Gastrocnemius medialis (tissue), 4 donors: ENCODE data around the gene AKR1B15.

Experiments used
- POLR2A ChIP-seq, 2 donors: fragments of 450-650 bp; IDR thresholded peaks; one replicate each; pipeline ENCODE4 v1.6.1; 2017; ENCODE audit warnings: antibody characterized with exemption in 2 of 2, mild to moderate bottlenecking in 2 of 2, moderate library complexity in 2 of 2
- TF ChIP-seq, protein P1 (sequence below), 5 experiments: fragments of 450-650 bp in 3 of 5; fragments of 200-600 bp in 2 of 5; sonication (generic) in 2 of 5; IDR thresholded peaks in 4 of 5; conservative IDR thresholded peaks in 1 of 5; 1 replicate in 4 of 5; 2 replicates in 1 of 5; pipeline ENCODE4 v1.5.1; 2016 to 2019; ENCODE audit warnings: antibody characterized with exemption in 5 of 5, mild to moderate bottlenecking in 3 of 5, moderate library complexity in 3 of 5

DNA sequence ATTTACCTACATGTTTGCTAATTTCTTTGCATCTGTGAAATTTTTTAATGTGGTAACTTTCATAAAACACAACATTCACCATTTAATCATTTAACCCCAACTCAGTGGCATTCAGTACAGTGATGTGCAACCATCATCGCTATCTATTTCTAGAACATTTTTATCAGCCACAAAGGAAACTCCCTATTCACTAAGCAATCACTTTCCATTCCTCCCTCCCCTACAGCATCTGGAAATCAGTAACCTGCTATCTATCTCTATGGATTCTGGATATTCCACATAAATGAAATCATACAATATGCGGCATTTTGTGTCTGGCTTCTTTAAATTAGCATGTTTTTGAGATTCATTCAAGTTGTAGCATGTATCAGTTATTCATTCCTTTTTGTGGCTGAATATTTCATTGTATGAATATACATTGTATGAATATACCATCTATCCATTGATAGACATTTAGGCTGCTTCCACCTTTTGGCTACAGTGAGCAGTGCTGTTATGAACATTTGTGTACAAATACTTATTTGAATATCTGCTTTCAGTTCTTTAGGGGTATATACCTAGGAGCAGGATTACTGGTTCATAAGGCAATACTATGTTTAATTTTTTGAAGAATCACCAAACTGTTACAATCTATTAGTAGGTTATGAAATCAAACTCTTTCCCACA lies 78.3 kb downstream of the AKR1B15 start:
- TF ChIP-seq, protein P1, sequence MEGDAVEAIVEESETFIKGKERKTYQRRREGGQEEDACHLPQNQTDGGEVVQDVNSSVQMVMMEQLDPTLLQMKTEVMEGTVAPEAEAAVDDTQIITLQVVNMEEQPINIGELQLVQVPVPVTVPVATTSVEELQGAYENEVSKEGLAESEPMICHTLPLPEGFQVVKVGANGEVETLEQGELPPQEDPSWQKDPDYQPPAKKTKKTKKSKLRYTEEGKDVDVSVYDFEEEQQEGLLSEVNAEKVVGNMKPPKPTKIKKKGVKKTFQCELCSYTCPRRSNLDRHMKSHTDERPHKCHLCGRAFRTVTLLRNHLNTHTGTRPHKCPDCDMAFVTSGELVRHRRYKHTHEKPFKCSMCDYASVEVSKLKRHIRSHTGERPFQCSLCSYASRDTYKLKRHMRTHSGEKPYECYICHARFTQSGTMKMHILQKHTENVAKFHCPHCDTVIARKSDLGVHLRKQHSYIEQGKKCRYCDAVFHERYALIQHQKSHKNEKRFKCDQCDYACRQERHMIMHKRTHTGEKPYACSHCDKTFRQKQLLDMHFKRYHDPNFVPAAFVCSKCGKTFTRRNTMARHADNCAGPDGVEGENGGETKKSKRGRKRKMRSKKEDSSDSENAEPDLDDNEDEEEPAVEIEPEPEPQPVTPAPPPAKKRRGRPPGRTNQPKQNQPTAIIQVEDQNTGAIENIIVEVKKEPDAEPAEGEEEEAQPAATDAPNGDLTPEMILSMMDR (IDR thresholded peaks at IDR 0.05 in 4 of 5, conservative IDR thresholded peaks at IDR 0.05 in 1 of 5): no peak
- no peak for TF ChIP-seq POLR2A (IDR thresholded peaks at IDR 0.05)
